PC-3 (cell line): ENCODE data around the gene ITGA8. TPM values are rescaled to one million over a fixed set of nuclear protein-coding genes. Genes with fewer than 3 reads are reported as not detected.

Source experiments
- ATAC-seq: fragments of 200-7000 bp; cut with Tn5 transposase; 2 replicates; pipeline ENCODE4 v1.9.1; 2020; ENCODE audit warnings: mild to moderate bottlenecking, moderate library complexity
- BruUV-seq: library from RNA; stranded (reverse); fragments of 400-500 nt; replicated peaks from 2 replicates; lab custom pipeline; 2021; lab: Mats Ljungman, UMichigan
- CTCF ChIA-PET: fragments of 300-600 bp; sonication (Branson Sonifier 250); formaldehyde crosslinking; loops from one replicate; lab custom pipeline; 2022; ENCODE audit warnings: antibody characterized with exemption; lab: Charles Lee
- POLR2A ChIA-PET: fragments of 300-600 bp; sonication (Branson Sonifier 250); formaldehyde crosslinking; loops from one replicate; lab custom pipeline; 2022; ENCODE audit warnings: antibody characterized with exemption; ENCODE audit not compliant: unreplicated experiment; lab: Charles Lee
- DNase-seq: peaks from one replicate; pipeline ENCODE4 v3.0.0-alpha.2; 2015
- H2AFZ ChIP-seq: fragments of 300-600 bp; sonication (generic); 2 replicates; pipeline ENCODE4 v1.6.0; 2016; ENCODE audit warnings: antibody characterized with exemption, low read length
- H3F3A ChIP-seq: fragments of 300-600 bp; sonication (generic); one replicate; pipeline ENCODE4 v1.6.0; 2017; ENCODE audit warnings: antibody characterized with exemption, low read length, control low read depth, mild to moderate bottlenecking; ENCODE audit not compliant: unreplicated experiment
- H3K27ac ChIP-seq: fragments of 300-600 bp; sonication (generic); 2 replicates; pipeline ENCODE4 v1.5.1; 2016; ENCODE audit warnings: mild to moderate bottlenecking, low read length
- H3K27me3 ChIP-seq: fragments of 300-600 bp; sonication (generic); 2 replicates; pipeline ENCODE4 v1.6.1; 2016; ENCODE audit warnings: low read length, mixed read lengths
- H3K36me3 ChIP-seq: fragments of 300-600 bp; sonication (generic); 2 replicates; pipeline ENCODE4 v1.6.1; 2016; ENCODE audit warnings: low read depth, mixed run types, low read length, mixed read lengths
- H3K4me1 ChIP-seq: fragments of 300-600 bp; sonication (generic); 2 replicates; pipeline ENCODE4 v1.5.1; 2016; ENCODE audit warnings: low read length; ENCODE audit not compliant: insufficient read depth
- H3K4me2 ChIP-seq: fragments of 300-600 bp; sonication (generic); 2 replicates; pipeline ENCODE4 v1.6.0; 2016; ENCODE audit warnings: low read length
- H3K4me3 ChIP-seq: fragments of 300-600 bp; sonication (generic); 2 replicates; pipeline ENCODE4 v1.5.1; 2016; ENCODE audit warnings: mild to moderate bottlenecking, low read length, mixed read lengths
- H3K79me2 ChIP-seq: fragments of 300-600 bp; sonication (generic); 2 replicates; pipeline ENCODE4 v1.6.1; 2017; ENCODE audit warnings: low read length, mixed read lengths
- H3K9ac ChIP-seq: fragments of 300-600 bp; sonication (generic); 2 replicates; pipeline ENCODE4 v1.6.0; 2016; ENCODE audit warnings: mild to moderate bottlenecking, low read length
- H3K9me2 ChIP-seq: fragments of 300-600 bp; sonication (generic); replicated peaks from 2 replicates; pipeline ENCODE4 v1.6.1; 2016; ENCODE audit warnings: mixed run types, low read length, mixed read lengths
- H3K9me3 ChIP-seq: fragments of 300-600 bp; sonication (generic); 2 replicates; pipeline ENCODE4 v1.6.1; 2016; ENCODE audit warnings: low read length, mixed read lengths
- H4K20me1 ChIP-seq: fragments of 300-600 bp; sonication (generic); 2 replicates; pipeline ENCODE4 v1.6.1; 2016; ENCODE audit warnings: low read length, mixed read lengths
- CTCF ChIP-seq: fragments of 300-600 bp; sonication (generic); conservative IDR thresholded peaks from 2 replicates; pipeline ENCODE4 v1.5.1; 2017; ENCODE audit warnings: antibody characterized with exemption, low read depth, mild to moderate bottlenecking, low read length
- EZH2 ChIP-seq: fragments of 300-600 bp; sonication (generic); IDR thresholded peaks from one replicate; pipeline ENCODE4 v1.6.1; 2017; ENCODE audit warnings: antibody characterized with exemption, mild to moderate bottlenecking, low read length; ENCODE audit not compliant: unreplicated experiment
- EZH2phosphoT487 ChIP-seq: fragments of 300-600 bp; sonication (generic); IDR thresholded peaks from 2 replicates; pipeline ENCODE4 v1.6.1; 2018; ENCODE audit warnings: mild to moderate bottlenecking, antibody characterized with exemption, low read length, borderline replicate concordance
- intact Hi-C: fragments of 100-400 bp; cut with micrococcal nuclease; formaldehyde crosslinking; loops from 2 replicates; pipeline ENCODE4 v1.9.0; 2023
- total RNA-seq: library from RNA; depleted of rRNA; stranded (reverse); fragments of >200 nt; gene quantifications from 2 replicates; pipeline ENCODE4 v1.2.3, GENCODE V29; 2014

Gene ITGA8
- total RNA-seq, 1 experiment from 2014 or later, result not detected

GRCh38 chr10:15605740-15606369 lies 113.9 kb downstream of the ITGA8 start:
- no peaks in the 10 kb centered on the region for H4K20me1 ChIP-seq
- CTCF ChIA-PET, result no interaction called here
- H3K27me3 ChIP-seq, result peaks cover 47% of the 10 kb centered on the region
- intact Hi-C loops, result no loop called here
- no peak overlapping the region for H3K4me3 ChIP-seq
- H3K79me2 ChIP-seq, result no peaks in the 10 kb centered on the region
- no peaks in the 10 kb centered on the region for H3K4me1 ChIP-seq
- ATAC-seq, result no peak
- no peak for DNase-seq
- H3F3A ChIP-seq, result no peaks in the 10 kb centered on the region
- BruUV-seq, result no TSS peak
- no peaks in the 10 kb centered on the region for H3K36me3 ChIP-seq
- H3K9me3 ChIP-seq, result no peaks in the 10 kb centered on the region
- TF ChIP-seq EZH2phosphoT487, result no peak
- TF ChIP-seq CTCF, result no peak
- no peak for TF ChIP-seq EZH2
- H3K27ac ChIP-seq, result no peak overlapping the region
- no peak overlapping the region for H3K4me2 ChIP-seq
- H3K9ac ChIP-seq, result no peak overlapping the region
- no peak overlapping the region for H2AFZ ChIP-seq
- POLR2A ChIA-PET, result no interaction called here
- H3K9me2 ChIP-seq, result no peaks in the 10 kb centered on the region

GRCh38 chr10:15603446-15604011 lies 116.2 kb downstream of the ITGA8 start:
- CTCF ChIA-PET, result no interaction called here
- H3K4me1 ChIP-seq, result no peaks in the 10 kb centered on the region

More at GRCh38 chr10:15603446-15604011, 116.2 kb downstream of the ITGA8 start:
- no TSS peak for BruUV-seq
- Histone ChIP-seq H3K4me3 (no peak overlapping the region), H3K4me2 (no peak overlapping the region), H3K79me2 (no peaks in the 10 kb centered on the region), H3K27ac (no peak overlapping the region), H3K36me3 (no peaks in the 10 kb centered on the region), H3K9me2 (no peaks in the 10 kb centered on the region), H3K9ac (no peak overlapping the region), H2AFZ (no peak overlapping the region), H3F3A (no peaks in the 10 kb centered on the region), H4K20me1 (no peaks in the 10 kb centered on the region), H3K9me3 (no peaks in the 10 kb centered on the region), H3K27me3 (peaks cover 47% of the 10 kb centered on the region)
- no peak for TF ChIP-seq EZH2
- no peak for TF ChIP-seq EZH2phosphoT487
- TF ChIP-seq CTCF, result no peak
- POLR2A ChIA-PET, result no interaction called here
- intact Hi-C loops, result no loop called here
- ATAC-seq (no peak), DNase-seq (no peak)
